GDM1 (cell line): Measurements from ENCODE around the gene LYSMD2.
A peak's percentile ranks its signal among the peaks of the same experiment; 100 is the strongest.

Experiments used
- DNase-seq: peaks from one replicate; lab custom pipeline; 2025; lab: John Stamatoyannopoulos, UW

Gene LYSMD2

GRCh38 chr15:51751697-51752683 is 14.5 kb upstream of the LYSMD2 start:
- no peak for DNase-seq

GRCh38 chr15:51750792-51751696 is 13.6 kb upstream of the LYSMD2 start, which contains the start of gene TMOD2:
TMOD2 (plus strand) TSS chr15:51751597; CDS start chr15:51766442, 14,845 bp downstream.
- DNase-seq = peak; percentile 8

- DNase-seq = no peak
These were observed 12.7 kb upstream of the LYSMD2 start for GRCh38 chr15:51750186-51750585.

GRCh38 chr15:51749307-51749706 is 11.9 kb upstream of the LYSMD2 start:
- DNase-seq = no peak

- DNase-seq = no peak
These were observed 1.7 kb upstream of the LYSMD2 start for GRCh38 chr15:51739061-51739712.

GRCh38 chr15:51738553-51738952 is 1.1 kb upstream of the LYSMD2 start:
- no peak for DNase-seq

GRCh38 chr15:51736751-51737521 is 519 bp downstream of the LYSMD2 start:
- DNase-seq = no peak

GRCh38 chr15:51736069-51736468 is 1.4 kb downstream of the LYSMD2 start:
- DNase-seq = no peak

GRCh38 chr15:51735228-51736010 is 2.0 kb downstream of the LYSMD2 start:
- no peak for DNase-seq

GRCh38 chr15:51732646-51733045 is 4.8 kb downstream of the LYSMD2 start:
- DNase-seq = peak; percentile 39

GRCh38 chr15:51731549-51732267 is 5.7 kb downstream of the LYSMD2 start:
- DNase-seq = peak; percentile 78

- peak; percentile 9 for DNase-seq
These were observed 10.1 kb downstream of the LYSMD2 start for GRCh38 chr15:51727141-51727897.

- DNase-seq = no peak
These were observed 11.0 kb downstream of the LYSMD2 start for GRCh38 chr15:51726302-51727073.

GRCh38 chr15:51724673-51725072 is 12.8 kb downstream of the LYSMD2 start:
- no peak for DNase-seq

- no peak for DNase-seq
These were observed 13.3 kb downstream of the LYSMD2 start for GRCh38 chr15:51724199-51724598.

- DNase-seq = no peak
These were observed 16.1 kb downstream of the LYSMD2 start for GRCh38 chr15:51721199-51721960.
